Endothelial cell of umbilical vein (primary cell): Measurements from ENCODE around the gene CTBP2. TPM values are rescaled to one million over a fixed set of nuclear protein-coding genes. Genes with fewer than 3 reads are reported as not detected.

Experiments
- BruUV-seq: library from RNA; stranded (reverse); fragments of 400-500 nt; replicated peaks from 2 replicates; lab custom pipeline; 2021; lab: Mats Ljungman, UMichigan
- CTCF ChIA-PET: fragments of 300-600, 350-600 bp; sonication (Branson Sonifier 250); formaldehyde crosslinking; loops from one replicate; lab custom pipeline; 2021; ENCODE audit warnings: antibody characterized with exemption, inconsistent platforms; lab: Charles Lee
- POLR2A ChIA-PET: fragments of 300-600, 350-600 bp; sonication (Branson Sonifier 250); formaldehyde crosslinking; loops from one replicate; lab custom pipeline; 2021; ENCODE audit warnings: antibody characterized with exemption, inconsistent platforms; lab: Charles Lee
- DNase-seq: peaks from one replicate; pipeline ENCODE4 v3.0.0-alpha.2; 2011; ENCODE audit warnings: low read depth, low spot score
- FAIRE-seq: peaks from 2 replicates; lab custom pipeline; 2011; peaks lifted over from hg19 to GRCh38; lab: Jason Lieb, UNC
- H2AFZ ChIP-seq: 2 replicates; pipeline ENCODE4 v1.6.0; 2012; ENCODE audit warnings: low read depth, low read length, control low read depth, inconsistent platforms
- H3K27ac ChIP-seq: 2 replicates; pipeline ENCODE4 v1.5.1; 2011; ENCODE audit warnings: low read depth, mild to moderate bottlenecking, control low read depth, low read length, moderate library complexity; ENCODE audit not compliant: insufficient read depth
- H3K27me3 ChIP-seq, 2 experiments: 2 replicates each; pipeline versions ENCODE4 v1.6.0 to v1.6.1; 2011; ENCODE audit warnings: low read length in 2 of 2, mixed read lengths in 1 of 2; ENCODE audit not compliant: control insufficient read depth in 2 of 2, insufficient read depth in 2 of 2
- H3K36me3 ChIP-seq, 2 experiments: 2 replicates in 1 of 2; 3 replicates in 1 of 2; pipeline ENCODE4 v1.5.1; 2011; ENCODE audit warnings: low read length in 2 of 2, mild to moderate bottlenecking in 1 of 2, moderate library complexity in 1 of 2; ENCODE audit not compliant: control insufficient read depth in 2 of 2, insufficient read depth in 2 of 2; ENCODE audit errors: extremely low read depth in 1 of 2
- H3K4me1 ChIP-seq: 3 replicates; pipeline ENCODE4 v1.5.1; 2011; ENCODE audit warnings: mild to moderate bottlenecking, low read length; ENCODE audit not compliant: control insufficient read depth, insufficient read depth; ENCODE audit errors: extremely low read depth
- H3K4me2 ChIP-seq: 2 replicates; pipeline ENCODE4 v1.6.1; 2011; ENCODE audit warnings: low read length, control low read depth, mixed read lengths; ENCODE audit not compliant: insufficient read depth
- H3K4me3 ChIP-seq, 3 experiments: fragments of 200-600 bp in 1 of 3; sonication (generic), shearing (Covaris generic) in 1 of 3; replicated peaks in 1 of 3; 2 replicates each; pipeline ENCODE4 v1.5.1; 2011 to 2016; ENCODE audit warnings: control low read depth in 3 of 3, low read length in 3 of 3, mild to moderate bottlenecking in 2 of 3, inconsistent platforms in 1 of 3, low read depth in 1 of 3, moderate library complexity in 1 of 3; ENCODE audit not compliant: insufficient read depth in 1 of 3
- H3K79me2 ChIP-seq: 2 replicates; pipeline ENCODE4 v1.6.0; 2012; ENCODE audit warnings: low read length, inconsistent platforms; ENCODE audit not compliant: control insufficient read depth, insufficient read depth
- H3K9ac ChIP-seq: replicated peaks from 2 replicates; pipeline ENCODE3; 2011; ENCODE audit warnings: low read length, control low read depth; ENCODE audit not compliant: insufficient read depth; ENCODE audit errors: extremely low read depth
- H3K9me1 ChIP-seq: replicated peaks from 3 replicates; pipeline ENCODE4 v1.6.0; 2011; ENCODE audit warnings: mild to moderate bottlenecking, low read length; ENCODE audit not compliant: control insufficient read depth, insufficient read depth; ENCODE audit errors: extremely low read depth
- H3K9me3 ChIP-seq: replicated peaks from 2 replicates; pipeline ENCODE4 v1.5.1; 2012; ENCODE audit warnings: low read length, inconsistent platforms; ENCODE audit not compliant: control insufficient read depth, insufficient read depth
- H4K20me1 ChIP-seq: replicated peaks from 2 replicates; pipeline ENCODE3; 2011; ENCODE audit warnings: mild to moderate bottlenecking, low read length; ENCODE audit not compliant: control insufficient read depth, insufficient read depth; ENCODE audit errors: extremely low read depth
- EZH2 ChIP-seq: IDR thresholded peaks from 2 replicates; pipeline ENCODE4 v1.6.1; 2012; ENCODE audit warnings: borderline replicate concordance, low read depth, mild to moderate bottlenecking, moderate library complexity, low read length, inconsistent platforms; ENCODE audit not compliant: severe bottlenecking
- FOS ChIP-seq: IDR thresholded peaks from 2 replicates; pipeline ENCODE4 v1.6.1; 2011; ENCODE audit warnings: mild to moderate bottlenecking, low read length, moderate library complexity, borderline replicate concordance; ENCODE audit not compliant: insufficient read depth
- GATA2 ChIP-seq: IDR thresholded peaks from 2 replicates; pipeline ENCODE4 v1.7.0; 2011; ENCODE audit warnings: low read depth, mild to moderate bottlenecking, moderate library complexity, mixed read lengths, low read length; ENCODE audit not compliant: insufficient read length, insufficient read depth
- JUN ChIP-seq: IDR thresholded peaks from 2 replicates; pipeline ENCODE4 v1.6.1; 2011; ENCODE audit warnings: borderline replicate concordance, low read depth; ENCODE audit not compliant: insufficient read length, insufficient read depth
- MAX ChIP-seq: IDR thresholded peaks from 2 replicates; pipeline ENCODE4 v1.6.1; 2011; ENCODE audit not compliant: insufficient read depth, insufficient read length
- MYC ChIP-seq: IDR thresholded peaks from one replicate; pipeline ENCODE4 v1.6.1; 2011; ENCODE audit warnings: mild to moderate bottlenecking, low read depth, low read length
- POLR2A ChIP-seq: IDR thresholded peaks from 2 replicates; pipeline ENCODE4 v1.6.1; 2012; ENCODE audit warnings: low read depth, mild to moderate bottlenecking, control low read depth, low read length
- POLR2AphosphoS5 ChIP-seq: IDR thresholded peaks from 2 replicates; pipeline ENCODE4 v1.6.1; 2012; ENCODE audit warnings: low read depth, mild to moderate bottlenecking, control low read depth, low read length, moderate library complexity; ENCODE audit not compliant: insufficient read depth
- dilution Hi-C: fragments of 300-500 bp; cut with MboI; formaldehyde crosslinking; loops from one replicate; pipeline ENCODE4 v1.15.0; 2019; ENCODE audit warnings: low sequenced_read_pairs; ENCODE audit not compliant: extremely low pct_ligation_motif_present
- intact Hi-C: fragments of 100-400 bp; cut with micrococcal nuclease; formaldehyde crosslinking; loops from one replicate; pipeline ENCODE4 v1.10.0; 2022
- polyA plus RNA-seq, 4 experiments: library from polyadenylated mRNA; depleted of rRNA in 3 of 4; stranded (reverse) in 3 of 4; unstranded in 1 of 4; fragments of >200 nt; gene quantifications; 2 replicates each; pipeline versions ENCODE4 v1.2.1 to v1.2.3, GENCODE V29; 2011 to 2012; ENCODE audit warnings: missing spikeins in 1 of 4
- total RNA-seq: library from RNA; stranded (reverse); gene quantifications from 2 replicates; pipeline ENCODE4 v1.2.3, GENCODE V29; 2021
- TF ChIP-seq, protein P1 (sequence below), 2 donors: IDR thresholded peaks; 1 replicate in 1 of 2; 2 replicates in 1 of 2; pipeline ENCODE4 v1.5.1; 2011; ENCODE audit warnings: low read length in 2 of 2, mild to moderate bottlenecking in 2 of 2, moderate library complexity in 2 of 2, control low read depth in 1 of 2, inconsistent platforms in 1 of 2, low read depth in 1 of 2; ENCODE audit not compliant: insufficient read depth in 1 of 2; ENCODE audit errors: extremely low read depth in 1 of 2

The CTBP2 gene
- total and polyA plus RNA-seq, 2 donors (not counting 3 experiments of a cell fraction or from before 2014, with no cell fraction given): 118 to 128 TPM

DNA sequence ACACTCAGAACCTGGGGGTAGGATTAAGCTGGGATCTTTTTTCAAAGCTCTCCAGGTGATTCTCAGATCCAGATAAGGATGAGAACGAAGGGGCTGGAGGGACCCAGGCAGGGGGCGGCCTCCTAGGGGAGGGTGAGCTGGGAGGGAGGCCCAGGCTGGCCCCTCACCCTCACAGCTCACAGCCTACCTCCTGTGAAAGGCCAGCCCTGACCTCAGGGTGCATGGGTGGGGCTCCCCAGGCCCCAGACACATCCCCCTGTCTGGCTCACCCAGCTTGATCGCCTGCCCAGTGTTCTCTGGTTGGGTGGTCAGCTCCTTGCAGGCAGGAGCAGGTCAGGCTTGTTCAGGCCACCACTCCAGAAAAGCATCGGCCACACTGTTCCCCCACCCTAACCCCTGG, 24.3 kb downstream of the CTBP2 start:
- Histone ChIP-seq H2AFZ (no peak overlapping the region), H3K27me3 (no peaks in the 10 kb centered on the region), H3K36me3 (peaks cover 4 to 20% of the 10 kb centered on the region in 2 experiments), H3K9ac (no peak overlapping the region), H3K27ac (no peak overlapping the region), H3K9me1 (no peaks in the 10 kb centered on the region), H4K20me1 (no peaks in the 10 kb centered on the region), H3K9me3 (no peaks in the 10 kb centered on the region), H3K4me2 (no peak overlapping the region), H3K79me2 (peaks cover 98% of the 10 kb centered on the region), H3K4me1 (peaks cover 20% of the 10 kb centered on the region), H3K4me3 (no peak overlapping the region)
- intact Hi-C loops (no loop called here), dilution Hi-C loops (no loop called here)
- CTCF ChIA-PET: no interaction called here
- POLR2A ChIA-PET: interaction anchor here (0.6 kb wide), 1 partner anchor 46 kb away, joined by 9 read pairs; no protein-coding TSS in a partner anchor
- FAIRE-seq: no peak
- no TSS peak for BruUV-seq
- no peak for TF ChIP-seq EZH2
- no peak for TF ChIP-seq POLR2A
- no peak for TF ChIP-seq JUN
- TF ChIP-seq, protein P1, sequence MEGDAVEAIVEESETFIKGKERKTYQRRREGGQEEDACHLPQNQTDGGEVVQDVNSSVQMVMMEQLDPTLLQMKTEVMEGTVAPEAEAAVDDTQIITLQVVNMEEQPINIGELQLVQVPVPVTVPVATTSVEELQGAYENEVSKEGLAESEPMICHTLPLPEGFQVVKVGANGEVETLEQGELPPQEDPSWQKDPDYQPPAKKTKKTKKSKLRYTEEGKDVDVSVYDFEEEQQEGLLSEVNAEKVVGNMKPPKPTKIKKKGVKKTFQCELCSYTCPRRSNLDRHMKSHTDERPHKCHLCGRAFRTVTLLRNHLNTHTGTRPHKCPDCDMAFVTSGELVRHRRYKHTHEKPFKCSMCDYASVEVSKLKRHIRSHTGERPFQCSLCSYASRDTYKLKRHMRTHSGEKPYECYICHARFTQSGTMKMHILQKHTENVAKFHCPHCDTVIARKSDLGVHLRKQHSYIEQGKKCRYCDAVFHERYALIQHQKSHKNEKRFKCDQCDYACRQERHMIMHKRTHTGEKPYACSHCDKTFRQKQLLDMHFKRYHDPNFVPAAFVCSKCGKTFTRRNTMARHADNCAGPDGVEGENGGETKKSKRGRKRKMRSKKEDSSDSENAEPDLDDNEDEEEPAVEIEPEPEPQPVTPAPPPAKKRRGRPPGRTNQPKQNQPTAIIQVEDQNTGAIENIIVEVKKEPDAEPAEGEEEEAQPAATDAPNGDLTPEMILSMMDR (IDR thresholded peaks at IDR 0.05; ENCODE audit: extremely low read depth in 1 of 2, insufficient read depth in 1 of 2, low read depth in 1 of 2, low read length in 2 of 2): no peak
- TF ChIP-seq GATA2: no peak
- no peak for TF ChIP-seq POLR2AphosphoS5
- TF ChIP-seq MAX: no peak
- TF ChIP-seq MYC: no peak
- TF ChIP-seq FOS: no peak
- no peak for DNase-seq
